WTC11 (cell line): ENCODE measurements around the gene MYL12B. TPM values are rescaled to one million over a fixed set of nuclear protein-coding genes. Genes with fewer than 3 reads are reported as not detected.

Source experiments
- ATF6 ChIP-seq: sonication (generic); formaldehyde crosslinking; IDR thresholded peaks from 2 replicates; pipeline ENCODE4 v1.8.1; 2023; ENCODE audit warnings: mild to moderate bottlenecking, missing genetic modification reagents
- CDX4 ChIP-seq: fragments of 250-450 bp; sonication (Bioruptor Pico); IDR thresholded peaks from 2 replicates; pipeline ENCODE4 v1.9.0; 2021; ENCODE audit warnings: moderate library complexity, mild to moderate bottlenecking, inconsistent platforms, borderline replicate concordance
- E2F5 ChIP-seq: sonication (generic); formaldehyde crosslinking; IDR thresholded peaks from 2 replicates; pipeline ENCODE4 v1.8.1; 2022; ENCODE audit warnings: mild to moderate bottlenecking, moderate library complexity, missing genetic modification reagents
- EMX1 ChIP-seq: fragments of 250-450 bp; sonication (Bioruptor Pico); IDR thresholded peaks from 2 replicates; pipeline ENCODE4 v1.8.0; 2021; ENCODE audit warnings: mild to moderate bottlenecking
- ERG ChIP-seq: fragments of 250-450 bp; sonication (Bioruptor Pico); IDR thresholded peaks from 2 replicates; pipeline ENCODE4 v1.8.0; 2021; ENCODE audit warnings: mild to moderate bottlenecking
- ESRRA ChIP-seq: sonication (generic); formaldehyde crosslinking; IDR thresholded peaks from 2 replicates; pipeline ENCODE4 v1.8.1; 2022; ENCODE audit warnings: mild to moderate bottlenecking, missing genetic modification reagents, borderline replicate concordance
- FOXP4 ChIP-seq: sonication (generic); formaldehyde crosslinking; IDR thresholded peaks from 2 replicates; pipeline ENCODE4 v1.8.0; 2022; ENCODE audit warnings: mild to moderate bottlenecking, missing genetic modification reagents
- GABPB1 ChIP-seq: sonication (generic); formaldehyde crosslinking; IDR thresholded peaks from 2 replicates; pipeline ENCODE4 v1.8.1; 2023; ENCODE audit warnings: mild to moderate bottlenecking, missing genetic modification reagents
- IRF2 ChIP-seq: sonication (generic); formaldehyde crosslinking; IDR thresholded peaks from 2 replicates; pipeline ENCODE4 v1.8.0; 2022; ENCODE audit warnings: low read depth, missing genetic modification reagents, borderline replicate concordance
- MLX ChIP-seq: sonication (generic); formaldehyde crosslinking; IDR thresholded peaks from 2 replicates; pipeline ENCODE4 v1.8.1; 2023; ENCODE audit warnings: mild to moderate bottlenecking, missing genetic modification reagents, moderate library complexity
- MYBL2 ChIP-seq: sonication (generic); formaldehyde crosslinking; IDR thresholded peaks from 2 replicates; pipeline ENCODE4 v1.8.1; 2023; ENCODE audit warnings: mild to moderate bottlenecking, moderate library complexity, missing genetic modification reagents
- NR3C1 ChIP-seq: sonication (generic); formaldehyde crosslinking; conservative IDR thresholded peaks from 2 replicates; pipeline ENCODE4 v1.8.1; 2023; ENCODE audit warnings: low read depth, mild to moderate bottlenecking, missing genetic modification reagents
- OVOL2 ChIP-seq: fragments of 250-450 bp; sonication (Bioruptor Pico); IDR thresholded peaks from 2 replicates; pipeline ENCODE4 v1.9.0; 2021; ENCODE audit warnings: mild to moderate bottlenecking, borderline replicate concordance
- PRDM15 ChIP-seq: sonication (generic); formaldehyde crosslinking; IDR thresholded peaks from 2 replicates; pipeline ENCODE4 v1.8.0; 2022; ENCODE audit warnings: missing genetic modification reagents
- SP1 ChIP-seq: sonication (generic); formaldehyde crosslinking; conservative IDR thresholded peaks from 2 replicates; pipeline ENCODE4 v1.8.1; 2022; ENCODE audit warnings: missing genetic modification reagents
- TP53 ChIP-seq: sonication (generic); formaldehyde crosslinking; IDR thresholded peaks from 2 replicates; pipeline ENCODE4 v1.8.1; 2023; ENCODE audit warnings: mild to moderate bottlenecking, missing genetic modification reagents
- USF1 ChIP-seq: sonication (generic); formaldehyde crosslinking; IDR thresholded peaks from 2 replicates; pipeline ENCODE4 v1.8.0; 2022; ENCODE audit warnings: mild to moderate bottlenecking, missing genetic modification reagents
- ZNF416 ChIP-seq: fragments of 250-450 bp; sonication (Bioruptor Pico); IDR thresholded peaks from 2 replicates; pipeline ENCODE4 v1.9.0; 2021; ENCODE audit warnings: mild to moderate bottlenecking, inconsistent platforms
- ZNF512 ChIP-seq: sonication (generic); formaldehyde crosslinking; IDR thresholded peaks from 2 replicates; pipeline ENCODE4 v1.8.1; 2022; ENCODE audit warnings: missing genetic modification reagents, borderline replicate concordance
- ZSCAN18 ChIP-seq: fragments of 250-450 bp; sonication (Bioruptor Pico); IDR thresholded peaks from 2 replicates; pipeline ENCODE4 v2.1.2; 2022; ENCODE audit warnings: mild to moderate bottlenecking, moderate library complexity
- total RNA-seq: library from RNA; stranded (reverse); gene quantifications from 3 replicates; pipeline ENCODE4 v1.2.3, GENCODE V29; 2021

Gene MYL12B
- total RNA-seq, 1 experiment from 2014 or later, result 173 TPM

GRCh38 chr18:3247240-3248061 is 14.5 kb upstream of the MYL12B start, which contains the start of gene MYL12A (continued):
- no peak for TF ChIP-seq ZSCAN18 (CRISPR knock-in tag)
- no peak for TF ChIP-seq ZNF512 (CRISPR knock-in tag)
- no peak for TF ChIP-seq ESRRA
- TF ChIP-seq ERG (CRISPR knock-in tag), result no peak
- TF ChIP-seq OVOL2 (CRISPR knock-in tag), result no peak
- no peak for TF ChIP-seq CDX4 (CRISPR knock-in tag)
- peak; percentile 86; the same call in 1 of the 2 replicates for TF ChIP-seq ZNF416 (CRISPR knock-in tag)
- TF ChIP-seq MYBL2 (CRISPR knock-in tag), result peak; percentile 32; the same call in 1 of the 2 replicates
- TF ChIP-seq ATF6, result no peak
- peak; percentile 82 for TF ChIP-seq SP1 (CRISPR knock-in tag)
- 0 out of 2 replicates have a peak, but pooled peaks have one; percentile 17 for TF ChIP-seq EMX1 (CRISPR knock-in tag)
- TF ChIP-seq USF1, result peak; percentile 99
- TF ChIP-seq TP53, result no peak
- TF ChIP-seq IRF2 (CRISPR knock-in tag), result no peak
- no peak; the same call in 1 of the 2 replicates for TF ChIP-seq GABPB1 (CRISPR knock-in tag)
- TF ChIP-seq PRDM15 (CRISPR knock-in tag), result peak; percentile 53
- no peak for TF ChIP-seq FOXP4
- no peak for TF ChIP-seq MLX (CRISPR knock-in tag)
- no peak for TF ChIP-seq NR3C1
- TF ChIP-seq E2F5 (CRISPR knock-in tag), result no peak
